GM21717 (cell line): ENCODE results near the gene CAMK1.

ENCODE experiments used
- ATAC-seq: cut with Tn5 transposase; IDR thresholded peaks from one replicate; pipeline ENCODE4 v1.9.1; 2021; ENCODE audit warnings: mild to moderate bottlenecking, moderate library complexity; ENCODE audit not compliant: unreplicated experiment

The CAMK1 gene

DNA sequence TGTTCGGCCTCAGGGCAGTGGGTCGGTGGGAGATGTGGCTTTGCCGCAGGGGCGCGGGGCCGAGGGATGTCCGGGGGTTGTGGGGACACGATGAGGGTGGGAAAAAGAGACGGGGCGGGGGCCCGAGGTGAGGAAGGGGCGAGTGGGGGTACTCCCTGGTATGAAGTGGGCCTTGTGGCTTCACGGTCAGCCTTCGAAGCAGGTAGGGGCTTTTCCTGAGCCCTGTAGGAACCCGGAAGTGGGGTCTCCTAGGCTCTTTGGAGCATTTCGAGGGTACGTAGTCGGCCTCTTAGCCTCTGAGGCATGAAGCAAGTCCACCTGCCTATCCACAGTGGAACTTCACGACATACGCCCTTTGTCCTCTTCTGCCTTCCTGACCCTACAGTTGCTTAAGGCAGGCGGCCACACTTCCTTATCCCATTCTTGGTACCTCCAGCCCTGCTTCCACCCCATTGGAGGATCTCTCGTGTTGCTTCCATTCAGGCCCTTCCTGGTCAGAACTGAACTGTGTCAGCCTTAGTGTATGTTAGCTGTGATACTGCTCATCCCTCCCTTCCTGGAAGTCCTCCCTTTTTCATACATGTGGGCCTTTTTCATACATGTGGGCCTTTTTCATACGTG, 23.5 kb upstream of the CAMK1 start:
- no peak for ATAC-seq

DNA sequence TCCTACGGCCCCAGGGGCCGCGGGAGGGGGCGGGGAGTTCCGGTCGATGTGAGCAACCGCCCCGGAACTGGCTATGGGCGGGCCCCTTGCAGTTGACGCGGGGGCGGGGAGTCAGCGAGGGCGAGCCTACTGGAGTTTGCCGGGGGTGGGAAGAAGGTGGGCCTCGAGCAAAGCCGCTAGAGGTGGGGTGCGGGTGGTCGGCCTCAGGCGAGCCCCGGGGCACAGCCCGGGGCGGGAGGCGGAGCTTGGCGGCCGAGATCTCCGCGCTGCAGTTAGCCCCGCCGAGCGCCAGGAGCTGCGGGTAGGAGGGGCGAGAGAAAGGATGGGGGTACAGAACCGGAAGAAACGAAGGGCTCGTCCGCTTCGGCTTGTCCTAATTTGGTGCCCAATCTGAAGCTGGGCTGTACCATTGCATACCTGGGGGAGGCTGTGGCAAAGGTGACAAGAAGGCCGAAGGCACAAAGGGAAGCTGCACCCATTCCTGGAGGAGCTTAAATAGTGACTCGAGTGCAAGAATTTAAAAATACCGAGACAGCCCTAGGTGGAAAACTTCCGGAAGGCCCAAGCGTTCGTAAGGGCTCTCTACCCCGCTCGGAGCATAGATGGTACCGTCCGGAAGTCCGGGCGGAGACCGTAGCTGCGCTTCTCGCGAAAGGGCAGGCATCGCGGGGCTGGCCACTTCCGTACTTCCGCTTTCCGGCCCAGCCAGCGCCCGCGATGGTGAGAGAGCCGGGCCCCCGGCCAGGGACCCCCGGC, 22.8 kb upstream of the CAMK1 start, which contains the start of the genes ARPC4 and TADA3:
ARPC4 (plus strand) TSS at position 678 of the 756 bp plus-strand sequence; CDS start at position 718, 40 bp downstream.
TADA3 (minus strand) TSS at position 69 of the 756 bp plus-strand sequence. CDS start 1,007 bp downstream, outside the sequence.
- peak; percentile 82 for ATAC-seq

DNA sequence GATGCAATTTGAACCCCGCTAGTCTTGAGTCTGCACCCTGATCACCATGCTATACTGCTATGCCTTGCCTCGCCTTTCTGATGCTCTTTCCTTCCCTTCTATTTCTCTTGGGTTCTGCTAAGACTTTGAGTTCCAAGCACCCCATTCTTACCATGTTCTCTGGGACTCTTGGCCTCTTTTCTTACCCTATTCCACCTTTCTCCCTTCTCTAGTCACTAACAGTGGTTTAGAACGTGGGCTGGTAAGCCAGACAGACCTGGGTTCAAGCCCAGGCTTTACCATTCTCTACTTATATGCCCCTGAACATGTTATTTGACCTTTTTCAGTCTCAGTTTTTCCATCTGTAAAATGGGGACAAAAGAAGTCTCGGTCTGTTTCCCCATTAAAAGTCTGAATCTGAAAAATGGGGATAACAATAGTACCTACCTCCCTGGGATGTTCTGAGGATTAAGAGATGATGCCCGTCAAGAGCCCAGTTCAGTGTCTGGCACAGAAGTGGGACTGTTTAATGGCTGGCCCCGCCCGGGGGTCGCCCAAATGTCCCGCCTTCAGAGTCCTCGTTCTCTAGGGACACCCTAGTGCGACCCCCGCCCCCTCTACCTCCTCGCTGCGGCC, 22.1 kb upstream of the CAMK1 start:
- no peak for ATAC-seq

DNA sequence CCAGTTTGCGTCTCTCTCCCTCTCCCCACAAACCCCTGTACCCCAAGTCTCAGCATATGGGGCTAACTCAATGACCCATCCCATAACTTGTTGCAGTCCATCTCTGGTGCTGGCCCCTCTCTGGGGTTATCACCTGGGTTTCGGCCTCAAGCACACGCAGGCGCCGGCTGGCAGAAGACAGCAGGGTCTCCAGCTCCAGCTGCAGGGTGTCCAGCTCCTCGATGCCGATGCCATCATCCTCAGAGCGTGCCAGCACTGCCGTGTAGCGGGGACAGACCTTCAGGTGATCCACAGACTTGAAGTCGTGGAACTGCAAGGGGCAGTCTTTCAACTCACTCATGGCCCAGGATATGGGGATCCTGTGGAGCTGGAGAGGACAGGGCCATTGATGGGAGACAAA, 21.4 kb upstream of the CAMK1 start:
- no peak for ATAC-seq

GRCh38 chr3:9787714-9788113, 18.0 kb upstream of the CAMK1 start:
- ATAC-seq: no peak

GRCh38 chr3:9786825-9787669, 17.3 kb upstream of the CAMK1 start:
- ATAC-seq: no peak

GRCh38 chr3:9786209-9786739, 16.5 kb upstream of the CAMK1 start:
- no peak for ATAC-seq

- ATAC-seq: no peak
Measured at GRCh38 chr3:9785602-9786001, 15.9 kb upstream of the CAMK1 start.

GRCh38 chr3:9784965-9785364, 15.2 kb upstream of the CAMK1 start:
- ATAC-seq: no peak

DNA sequence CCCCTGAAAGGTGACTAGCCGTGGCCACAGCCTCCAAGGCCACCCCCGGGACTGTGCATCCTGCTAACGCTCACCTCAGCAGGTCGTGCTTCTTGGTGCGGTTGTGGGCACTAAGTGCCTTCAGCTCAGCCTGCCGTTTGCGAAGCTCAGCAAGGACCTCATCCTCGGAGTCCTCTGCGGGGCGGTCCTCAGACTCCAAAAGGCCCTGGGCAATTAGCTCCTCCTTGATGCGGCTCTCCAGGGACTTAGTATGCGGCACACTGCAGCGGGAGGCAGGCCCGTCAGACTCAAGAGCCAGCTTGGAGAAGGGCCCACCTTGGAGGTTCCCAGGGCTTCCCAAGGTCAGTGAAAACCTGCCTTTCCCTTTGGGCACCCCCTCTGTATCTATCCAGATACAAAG, 14.2 kb upstream of the CAMK1 start:
- no peak for ATAC-seq

- ATAC-seq: no peak
Measured at GRCh38 chr3:9782770-9783169, 13.0 kb upstream of the CAMK1 start.

- no peak for ATAC-seq
Measured at GRCh38 chr3:9781978-9782603, 12.3 kb upstream of the CAMK1 start.

DNA sequence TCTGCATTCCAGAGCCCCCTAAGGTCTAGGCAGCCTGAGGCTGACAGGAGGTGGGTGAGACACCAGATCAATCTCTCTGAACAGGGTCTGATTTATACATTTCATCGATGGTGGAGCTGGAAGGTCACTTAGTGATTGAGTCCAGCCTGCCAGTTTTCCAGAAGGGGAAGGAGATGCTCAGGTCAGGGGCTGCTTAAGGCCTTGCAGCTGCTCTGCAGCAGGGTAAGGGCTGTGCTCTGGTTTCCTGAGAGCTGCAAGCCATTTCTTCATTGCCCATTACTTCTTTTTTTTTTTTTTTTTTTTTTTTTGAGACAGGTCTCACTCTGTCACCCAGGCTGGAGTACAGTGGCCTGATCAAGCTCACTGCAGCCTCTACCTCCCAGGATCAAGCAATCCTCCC, 11.8 kb upstream of the CAMK1 start:
- no peak for ATAC-seq

GRCh38 chr3:9780910-9781309, 11.2 kb upstream of the CAMK1 start:
- no peak for ATAC-seq

DNA sequence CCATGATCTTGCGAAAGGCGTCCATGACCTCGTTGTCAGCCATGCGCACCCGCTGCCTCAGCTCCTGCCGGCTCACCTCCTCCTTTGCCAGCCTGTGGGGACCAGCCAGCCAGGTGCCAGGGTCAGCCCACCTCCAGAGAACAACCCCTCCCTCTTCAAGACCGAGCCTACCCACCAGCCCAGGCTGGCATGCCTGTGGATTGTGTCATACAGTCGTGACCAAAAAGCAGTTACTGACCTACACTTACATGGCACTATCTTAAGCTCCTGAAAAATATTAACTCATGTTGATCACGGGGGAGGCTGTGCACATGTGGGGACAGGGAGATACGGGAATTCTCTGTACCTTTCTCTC, 10.7 kb upstream of the CAMK1 start:
- no peak for ATAC-seq

- no peak for ATAC-seq
Measured at GRCh38 chr3:9779721-9780457, 10.1 kb upstream of the CAMK1 start.

GRCh38 chr3:9779075-9779593, 9.4 kb upstream of the CAMK1 start:
- ATAC-seq: no peak

DNA sequence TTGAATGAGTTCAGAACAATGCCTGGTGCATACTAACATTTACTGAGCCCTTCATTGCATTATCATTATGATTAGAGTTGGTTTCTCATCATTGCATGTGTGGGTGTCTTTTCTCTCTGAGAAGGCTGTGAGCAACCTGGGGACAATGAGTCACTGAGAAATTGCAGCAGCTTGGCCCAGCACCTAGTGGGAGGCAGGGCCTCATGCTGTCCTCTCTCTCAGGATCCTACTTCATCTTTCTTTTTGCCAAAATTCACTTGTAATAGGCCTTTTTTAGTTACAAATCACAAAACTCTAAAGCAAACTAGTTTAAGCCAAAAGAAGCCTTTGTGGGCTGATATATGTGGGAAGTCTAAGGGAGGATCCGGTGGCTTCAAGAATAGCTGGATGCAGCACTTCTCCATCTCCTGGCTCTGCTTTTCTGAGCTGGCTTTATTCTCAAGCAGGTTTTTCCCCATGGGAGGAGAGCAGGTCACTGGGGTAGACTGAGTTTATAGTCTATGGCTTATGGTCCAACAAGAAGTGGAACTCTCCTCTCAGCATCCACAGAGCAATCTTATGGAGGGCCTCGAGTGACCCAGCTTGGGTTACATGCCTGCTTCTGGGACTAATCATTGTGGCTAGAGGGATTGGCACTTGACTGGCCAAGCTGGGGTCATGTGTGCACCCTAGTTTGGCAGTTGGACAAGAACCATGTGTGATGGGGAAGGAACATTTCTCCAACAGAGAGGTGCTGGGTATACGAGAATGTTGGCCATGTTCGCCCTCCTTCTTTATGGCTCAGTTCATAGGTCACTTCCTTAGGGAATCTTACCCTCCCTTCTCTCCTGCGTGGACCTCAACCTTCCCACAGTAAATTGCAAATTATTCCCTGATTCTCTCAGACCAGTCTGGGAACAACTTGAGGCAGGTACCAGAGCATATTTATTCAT, 8.7 kb upstream of the CAMK1 start:
- ATAC-seq: no peak

GRCh38 chr3:9777694-9778021, 7.9 kb upstream of the CAMK1 start:
- ATAC-seq: no peak
